H1 (cell line): ENCODE measurements around the gene CPT1A. TPM values are rescaled to one million over a fixed set of nuclear protein-coding genes. Genes with fewer than 3 reads are reported as not detected.

Source experiments
- EZH2 ChIP-seq: fragments of 200-600 bp; sonication (generic); IDR thresholded peaks from 2 replicates; pipeline ENCODE4 v1.7.1; 2012; ENCODE audit warnings: low read depth, mild to moderate bottlenecking, moderate library complexity, low read length, inconsistent platforms; ENCODE audit not compliant: severe bottlenecking
- PHF8 ChIP-seq: fragments of 200-600 bp; sonication (generic); conservative IDR thresholded peaks from 2 replicates; pipeline ENCODE4 v1.7.1; 2012; ENCODE audit warnings: low read depth, mild to moderate bottlenecking, inconsistent platforms, low read length, moderate library complexity
- RFX5 ChIP-seq: IDR thresholded peaks from 2 replicates; pipeline ENCODE4 v1.6.1; 2011; ENCODE audit warnings: low read depth, low read length, improper control_type of control experiment, borderline replicate concordance
- RXRA ChIP-seq: IDR thresholded peaks from 2 replicates; pipeline ENCODE4 v1.6.1; 2011; ENCODE audit warnings: low read depth, mild to moderate bottlenecking, low read length, moderate library complexity; ENCODE audit not compliant: insufficient read depth
- SP1 ChIP-seq: IDR thresholded peaks from 2 replicates; pipeline ENCODE4 v1.6.1; 2011; ENCODE audit warnings: low read depth, low read length
- TAF1 ChIP-seq: IDR thresholded peaks from 2 replicates; pipeline ENCODE4 v1.6.1; 2011; ENCODE audit warnings: mild to moderate bottlenecking, low read depth, low read length
- TEAD4 ChIP-seq: IDR thresholded peaks from 2 replicates; pipeline ENCODE4 v1.6.1; 2012; ENCODE audit warnings: low read depth, low read length, inconsistent platforms, mixed read lengths
- polyA plus RNA-seq, 7 experiments: library from polyadenylated mRNA; depleted of rRNA in 3 of 7; stranded (reverse) in 5 of 7; unstranded in 2 of 7; fragments of >200 nt in 5 of 7; fragments of 200-250 nt in 2 of 7; gene quantifications; 1 replicate in 5 of 7; 2 replicates in 1 of 7; 4 replicates in 1 of 7; pipeline versions ENCODE4 v1.2.1 to v1.2.3, GENCODE V29; 2011 to 2013; ENCODE audit warnings: missing spikeins in 2 of 7, mixed read lengths in 2 of 7
- total RNA-seq: library from RNA; stranded (reverse); fragmentation: NEBNext Ultra II Directional; extraction: Animal tissue kit (Norgen Biotek cat#: 25700); gene quantifications from 2 replicates; pipeline ENCODE4 v1.2.1, GENCODE V29; 2021
- TF ChIP-seq, protein P1 (sequence below): fragments of 300-600 bp; sonication (generic); IDR thresholded peaks from 2 replicates; pipeline ENCODE4 v1.7.1; 2012; ENCODE audit warnings: low read length, moderate library complexity, mild to moderate bottlenecking, inconsistent platforms; ENCODE audit not compliant: insufficient replicate concordance
- TF ChIP-seq, protein P2 (sequence below): IDR thresholded peaks from 2 replicates; pipeline ENCODE4 v1.6.1; 2012; ENCODE audit warnings: inconsistent platforms
- TF ChIP-seq, protein P3 (sequence below): IDR thresholded peaks from 2 replicates; pipeline ENCODE4 v1.6.1; 2012; ENCODE audit warnings: low read length, inconsistent platforms

The CPT1A gene
- total and polyA plus RNA-seq, 2 of the 8 experiments (the other 6 are each of a cell fraction or from before 2014, with no cell fraction given), result 2.9 to 12.2 TPM

DNA sequence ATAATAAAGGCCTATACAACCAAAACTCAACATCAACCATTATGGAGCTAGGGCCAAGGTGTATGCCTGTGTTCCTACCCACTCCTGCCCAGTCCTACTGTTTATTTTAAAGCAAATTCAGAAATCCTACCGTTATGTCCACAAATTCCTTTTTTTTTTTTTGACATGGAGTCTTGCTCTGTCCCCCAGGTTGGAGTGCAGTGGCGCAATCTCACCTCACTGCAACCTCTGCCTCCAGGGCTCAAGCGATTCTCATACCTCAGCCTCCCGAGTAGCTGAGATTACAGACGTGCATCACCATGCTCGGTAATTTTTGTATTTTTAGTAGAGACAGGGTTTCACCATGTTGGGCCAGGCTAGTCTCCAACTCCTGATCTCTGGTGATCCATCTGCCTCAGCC is 3.1 kb upstream of the CPT1A start (continued):
- TF ChIP-seq, protein P1, sequence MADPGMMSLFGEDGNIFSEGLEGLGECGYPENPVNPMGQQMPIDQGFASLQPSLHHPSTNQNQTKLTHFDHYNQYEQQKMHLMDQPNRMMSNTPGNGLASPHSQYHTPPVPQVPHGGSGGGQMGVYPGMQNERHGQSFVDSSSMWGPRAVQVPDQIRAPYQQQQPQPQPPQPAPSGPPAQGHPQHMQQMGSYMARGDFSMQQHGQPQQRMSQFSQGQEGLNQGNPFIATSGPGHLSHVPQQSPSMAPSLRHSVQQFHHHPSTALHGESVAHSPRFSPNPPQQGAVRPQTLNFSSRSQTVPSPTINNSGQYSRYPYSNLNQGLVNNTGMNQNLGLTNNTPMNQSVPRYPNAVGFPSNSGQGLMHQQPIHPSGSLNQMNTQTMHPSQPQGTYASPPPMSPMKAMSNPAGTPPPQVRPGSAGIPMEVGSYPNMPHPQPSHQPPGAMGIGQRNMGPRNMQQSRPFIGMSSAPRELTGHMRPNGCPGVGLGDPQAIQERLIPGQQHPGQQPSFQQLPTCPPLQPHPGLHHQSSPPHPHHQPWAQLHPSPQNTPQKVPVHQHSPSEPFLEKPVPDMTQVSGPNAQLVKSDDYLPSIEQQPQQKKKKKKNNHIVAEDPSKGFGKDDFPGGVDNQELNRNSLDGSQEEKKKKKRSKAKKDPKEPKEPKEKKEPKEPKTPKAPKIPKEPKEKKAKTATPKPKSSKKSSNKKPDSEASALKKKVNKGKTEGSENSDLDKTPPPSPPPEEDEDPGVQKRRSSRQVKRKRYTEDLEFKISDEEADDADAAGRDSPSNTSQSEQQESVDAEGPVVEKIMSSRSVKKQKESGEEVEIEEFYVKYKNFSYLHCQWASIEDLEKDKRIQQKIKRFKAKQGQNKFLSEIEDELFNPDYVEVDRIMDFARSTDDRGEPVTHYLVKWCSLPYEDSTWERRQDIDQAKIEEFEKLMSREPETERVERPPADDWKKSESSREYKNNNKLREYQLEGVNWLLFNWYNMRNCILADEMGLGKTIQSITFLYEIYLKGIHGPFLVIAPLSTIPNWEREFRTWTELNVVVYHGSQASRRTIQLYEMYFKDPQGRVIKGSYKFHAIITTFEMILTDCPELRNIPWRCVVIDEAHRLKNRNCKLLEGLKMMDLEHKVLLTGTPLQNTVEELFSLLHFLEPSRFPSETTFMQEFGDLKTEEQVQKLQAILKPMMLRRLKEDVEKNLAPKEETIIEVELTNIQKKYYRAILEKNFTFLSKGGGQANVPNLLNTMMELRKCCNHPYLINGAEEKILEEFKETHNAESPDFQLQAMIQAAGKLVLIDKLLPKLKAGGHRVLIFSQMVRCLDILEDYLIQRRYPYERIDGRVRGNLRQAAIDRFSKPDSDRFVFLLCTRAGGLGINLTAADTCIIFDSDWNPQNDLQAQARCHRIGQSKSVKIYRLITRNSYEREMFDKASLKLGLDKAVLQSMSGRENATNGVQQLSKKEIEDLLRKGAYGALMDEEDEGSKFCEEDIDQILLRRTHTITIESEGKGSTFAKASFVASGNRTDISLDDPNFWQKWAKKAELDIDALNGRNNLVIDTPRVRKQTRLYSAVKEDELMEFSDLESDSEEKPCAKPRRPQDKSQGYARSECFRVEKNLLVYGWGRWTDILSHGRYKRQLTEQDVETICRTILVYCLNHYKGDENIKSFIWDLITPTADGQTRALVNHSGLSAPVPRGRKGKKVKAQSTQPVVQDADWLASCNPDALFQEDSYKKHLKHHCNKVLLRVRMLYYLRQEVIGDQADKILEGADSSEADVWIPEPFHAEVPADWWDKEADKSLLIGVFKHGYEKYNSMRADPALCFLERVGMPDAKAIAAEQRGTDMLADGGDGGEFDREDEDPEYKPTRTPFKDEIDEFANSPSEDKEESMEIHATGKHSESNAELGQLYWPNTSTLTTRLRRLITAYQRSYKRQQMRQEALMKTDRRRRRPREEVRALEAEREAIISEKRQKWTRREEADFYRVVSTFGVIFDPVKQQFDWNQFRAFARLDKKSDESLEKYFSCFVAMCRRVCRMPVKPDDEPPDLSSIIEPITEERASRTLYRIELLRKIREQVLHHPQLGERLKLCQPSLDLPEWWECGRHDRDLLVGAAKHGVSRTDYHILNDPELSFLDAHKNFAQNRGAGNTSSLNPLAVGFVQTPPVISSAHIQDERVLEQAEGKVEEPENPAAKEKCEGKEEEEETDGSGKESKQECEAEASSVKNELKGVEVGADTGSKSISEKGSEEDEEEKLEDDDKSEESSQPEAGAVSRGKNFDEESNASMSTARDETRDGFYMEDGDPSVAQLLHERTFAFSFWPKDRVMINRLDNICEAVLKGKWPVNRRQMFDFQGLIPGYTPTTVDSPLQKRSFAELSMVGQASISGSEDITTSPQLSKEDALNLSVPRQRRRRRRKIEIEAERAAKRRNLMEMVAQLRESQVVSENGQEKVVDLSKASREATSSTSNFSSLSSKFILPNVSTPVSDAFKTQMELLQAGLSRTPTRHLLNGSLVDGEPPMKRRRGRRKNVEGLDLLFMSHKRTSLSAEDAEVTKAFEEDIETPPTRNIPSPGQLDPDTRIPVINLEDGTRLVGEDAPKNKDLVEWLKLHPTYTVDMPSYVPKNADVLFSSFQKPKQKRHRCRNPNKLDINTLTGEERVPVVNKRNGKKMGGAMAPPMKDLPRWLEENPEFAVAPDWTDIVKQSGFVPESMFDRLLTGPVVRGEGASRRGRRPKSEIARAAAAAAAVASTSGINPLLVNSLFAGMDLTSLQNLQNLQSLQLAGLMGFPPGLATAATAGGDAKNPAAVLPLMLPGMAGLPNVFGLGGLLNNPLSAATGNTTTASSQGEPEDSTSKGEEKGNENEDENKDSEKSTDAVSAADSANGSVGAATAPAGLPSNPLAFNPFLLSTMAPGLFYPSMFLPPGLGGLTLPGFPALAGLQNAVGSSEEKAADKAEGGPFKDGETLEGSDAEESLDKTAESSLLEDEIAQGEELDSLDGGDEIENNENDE, result no peak
- no peak for TF ChIP-seq RFX5
- no peak for TF ChIP-seq RXRA
- no peak for TF ChIP-seq PHF8
- TF ChIP-seq, protein P2, sequence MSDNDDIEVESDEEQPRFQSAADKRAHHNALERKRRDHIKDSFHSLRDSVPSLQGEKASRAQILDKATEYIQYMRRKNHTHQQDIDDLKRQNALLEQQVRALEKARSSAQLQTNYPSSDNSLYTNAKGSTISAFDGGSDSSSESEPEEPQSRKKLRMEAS, result no peak
- no peak for TF ChIP-seq TEAD4
- TF ChIP-seq TAF1, result no peak
- TF ChIP-seq SP1, result no peak
- TF ChIP-seq, protein P3, sequence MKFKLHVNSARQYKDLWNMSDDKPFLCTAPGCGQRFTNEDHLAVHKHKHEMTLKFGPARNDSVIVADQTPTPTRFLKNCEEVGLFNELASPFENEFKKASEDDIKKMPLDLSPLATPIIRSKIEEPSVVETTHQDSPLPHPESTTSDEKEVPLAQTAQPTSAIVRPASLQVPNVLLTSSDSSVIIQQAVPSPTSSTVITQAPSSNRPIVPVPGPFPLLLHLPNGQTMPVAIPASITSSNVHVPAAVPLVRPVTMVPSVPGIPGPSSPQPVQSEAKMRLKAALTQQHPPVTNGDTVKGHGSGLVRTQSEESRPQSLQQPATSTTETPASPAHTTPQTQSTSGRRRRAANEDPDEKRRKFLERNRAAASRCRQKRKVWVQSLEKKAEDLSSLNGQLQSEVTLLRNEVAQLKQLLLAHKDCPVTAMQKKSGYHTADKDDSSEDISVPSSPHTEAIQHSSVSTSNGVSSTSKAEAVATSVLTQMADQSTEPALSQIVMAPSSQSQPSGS, result no peak
- TF ChIP-seq EZH2, result no peak
